IMR-90 (cell line): ENCODE data around the gene ZNF322. TPM values are rescaled to one million over a fixed set of nuclear protein-coding genes. Genes with fewer than 3 reads are reported as not detected.
A peak's percentile ranks its signal among the peaks of the same experiment; 100 is the strongest.

Source experiments
- ATAC-seq: fragments of 200-7000 bp; cut with Tn5 transposase; 2 replicates; pipeline ENCODE4 v1.9.1; 2020; ENCODE audit warnings: low read depth, mild to moderate bottlenecking, moderate library complexity
- BruUV-seq: library from RNA; stranded (reverse); fragments of 400-500 nt; replicated peaks from 2 replicates; lab custom pipeline; 2021; lab: Mats Ljungman, UMichigan
- CTCF ChIA-PET: fragments of 300-600 bp; formaldehyde crosslinking; extraction: SDS; loops from one replicate; lab custom pipeline; 2021; ENCODE audit warnings: antibody characterized with exemption; lab: Yijun Ruan, JAX
- POLR2A ChIA-PET: fragments of 300-600 bp; sonication (Branson Sonifier 250); formaldehyde crosslinking; loops from one replicate; lab custom pipeline; 2022; ENCODE audit warnings: antibody characterized with exemption; ENCODE audit not compliant: unreplicated experiment; lab: Charles Lee
- DNase-seq: peaks from one replicate; pipeline ENCODE4 v3.0.0; 2013
- H2AFZ ChIP-seq: replicated peaks from 2 replicates; pipeline ENCODE3; 2013; ENCODE audit warnings: low read length, mild to moderate bottlenecking; ENCODE audit not compliant: poor library complexity
- H2AK5ac ChIP-seq: 2 replicates; pipeline ENCODE4 v1.6.1; 2013; ENCODE audit warnings: low read depth, low read length, inconsistent platforms
- H2AK9ac ChIP-seq: replicated peaks from 2 replicates; pipeline ENCODE3; 2013; ENCODE audit warnings: mild to moderate bottlenecking, low read depth, low read length, moderate library complexity; ENCODE audit not compliant: poor library complexity
- H2BK120ac ChIP-seq: 2 replicates; pipeline ENCODE4 v1.6.1; 2013; ENCODE audit warnings: low read depth, low read length, inconsistent platforms
- H2BK15ac ChIP-seq: 3 replicates; pipeline ENCODE4 v1.6.1; 2013; ENCODE audit warnings: low read depth, low read length, inconsistent platforms
- H2BK20ac ChIP-seq: 2 replicates; pipeline ENCODE4 v1.6.1; 2013; ENCODE audit warnings: low read depth, mild to moderate bottlenecking, inconsistent platforms, low read length, moderate library complexity
- H2BK5ac ChIP-seq: 2 replicates; pipeline ENCODE4 v1.6.1; 2013; ENCODE audit warnings: mild to moderate bottlenecking, low read depth, low read length, inconsistent platforms; ENCODE audit not compliant: poor library complexity, severe bottlenecking
- H3K14ac ChIP-seq: replicated peaks from 2 replicates; pipeline ENCODE4 v1.6.1; 2013; ENCODE audit warnings: low read depth, low read length, inconsistent platforms
- H3K18ac ChIP-seq: 2 replicates; pipeline ENCODE4 v1.6.1; 2013; ENCODE audit warnings: low read depth, low read length, control low read depth
- H3K23ac ChIP-seq: 2 replicates; pipeline ENCODE4 v1.6.1; 2013; ENCODE audit warnings: low read depth, low read length, inconsistent platforms
- H3K27ac ChIP-seq: 2 replicates; pipeline ENCODE4 v1.5.1; 2013; ENCODE audit warnings: mild to moderate bottlenecking, control low read depth, low read length; ENCODE audit not compliant: insufficient read depth
- H3K27me3 ChIP-seq: 2 replicates; pipeline ENCODE4 v1.6.1; 2013; ENCODE audit warnings: low read length; ENCODE audit not compliant: control insufficient read depth, insufficient read depth
- H3K36me3 ChIP-seq: 2 replicates; pipeline ENCODE4 v1.6.1; 2013; ENCODE audit warnings: low read length, mixed read lengths; ENCODE audit not compliant: control insufficient read depth, insufficient read depth
- H3K4ac ChIP-seq: 2 replicates; pipeline ENCODE4 v1.6.1; 2013; ENCODE audit warnings: low read depth, low read length, inconsistent platforms
- H3K4me1 ChIP-seq: 2 replicates; pipeline ENCODE4 v1.6.1; 2013; ENCODE audit warnings: low read length, mixed read lengths; ENCODE audit not compliant: control insufficient read depth, insufficient read depth
- H3K4me2 ChIP-seq: 2 replicates; pipeline ENCODE4 v1.6.1; 2013; ENCODE audit warnings: low read depth, mild to moderate bottlenecking, control low read depth, low read length, moderate library complexity
- H3K4me3 ChIP-seq: 2 replicates; pipeline ENCODE4 v1.5.1; 2013; ENCODE audit warnings: low read depth, mild to moderate bottlenecking, control low read depth, low read length, moderate library complexity; ENCODE audit not compliant: insufficient read depth
- H3K56ac ChIP-seq: 2 replicates; pipeline ENCODE4 v1.6.1; 2013; ENCODE audit warnings: low read length, inconsistent platforms; ENCODE audit not compliant: insufficient read depth; ENCODE audit errors: extremely low read depth
- H3K79me1 ChIP-seq, 2 experiments: 2 replicates each; pipeline ENCODE4 v1.6.1; 2013; ENCODE audit warnings: low read length in 2 of 2, inconsistent platforms in 1 of 2, low read depth in 1 of 2
- H3K9ac ChIP-seq: 2 replicates; pipeline ENCODE4 v1.6.1; 2013; ENCODE audit warnings: low read depth, low read length, control low read depth
- H3K9me1 ChIP-seq: 2 replicates; pipeline ENCODE4 v1.6.1; 2013; ENCODE audit warnings: low read length, inconsistent platforms; ENCODE audit not compliant: insufficient read depth
- H3K9me3 ChIP-seq: 2 replicates; pipeline ENCODE4 v1.6.1; 2013; ENCODE audit warnings: low read length; ENCODE audit not compliant: control insufficient read depth, insufficient read depth
- H4K20me1 ChIP-seq: 2 replicates; pipeline ENCODE4 v1.6.1; 2013; ENCODE audit warnings: low read length, inconsistent platforms; ENCODE audit not compliant: insufficient read depth
- H4K5ac ChIP-seq: 2 replicates; pipeline ENCODE4 v1.6.1; 2013; ENCODE audit warnings: mild to moderate bottlenecking, low read depth, low read length, control low read depth
- H4K8ac ChIP-seq, 2 experiments: 2 replicates each; pipeline ENCODE4 v1.6.1; 2013; ENCODE audit warnings: low read depth in 2 of 2, low read length in 2 of 2, control low read depth in 1 of 2, inconsistent platforms in 1 of 2
- H4K91ac ChIP-seq: 2 replicates; pipeline ENCODE4 v1.6.1; 2013; ENCODE audit warnings: low read depth, low read length, inconsistent platforms; ENCODE audit not compliant: insufficient read depth
- BHLHE40 ChIP-seq: fragments of 150-350 bp; IDR thresholded peaks from 2 replicates; pipeline ENCODE4 v1.6.1; 2016; ENCODE audit warnings: mild to moderate bottlenecking, low read depth, low read length
- CHD1 ChIP-seq: IDR thresholded peaks from 2 replicates; pipeline ENCODE4 v1.6.1; 2012; ENCODE audit warnings: low read depth, low read length, improper control_type of control experiment
- FOS ChIP-seq: fragments of 150-350 bp; IDR thresholded peaks from 2 replicates; pipeline ENCODE4 v1.6.1; 2016; ENCODE audit warnings: low read depth, low read length
- MXI1 ChIP-seq: IDR thresholded peaks from 2 replicates; pipeline ENCODE4 v1.6.1; 2012; ENCODE audit warnings: low read depth, mild to moderate bottlenecking, low read length, moderate library complexity, borderline replicate concordance
- NFE2L2 ChIP-seq: fragments of 150-350 bp; IDR thresholded peaks from 2 replicates; pipeline ENCODE4 v1.6.1; 2016; ENCODE audit warnings: low read depth, mild to moderate bottlenecking, low read length
- RCOR1 ChIP-seq: IDR thresholded peaks from 2 replicates; pipeline ENCODE4 v1.6.1; 2012; ENCODE audit warnings: mild to moderate bottlenecking, low read length, improper control_type of control experiment; ENCODE audit not compliant: insufficient replicate concordance
- SMC3 ChIP-seq: fragments of 150-350 bp; IDR thresholded peaks from 2 replicates; pipeline ENCODE4 v1.6.1; 2016; ENCODE audit warnings: low read depth, mild to moderate bottlenecking, antibody characterized with exemption, low read length, moderate library complexity
- WGBS, 2 experiments: methylation state at CpG; one replicate each; pipeline versions ENCODE4 v1.1.5 to v1.1.7; 2013; ENCODE audit warnings: missing lambda C conversion rate in 2 of 2; ENCODE audit not compliant: insufficient read length in 1 of 2; ENCODE audit errors: extremely low coverage in 2 of 2; 5-methylcytosine and 5-hydroxymethylcytosine counted together
- dilution Hi-C: fragments of 300-500 bp; cut with HindIII; formaldehyde crosslinking; loops from one replicate; pipeline ENCODE4 v1.14.3; 2018; ENCODE audit warnings: low sequenced_read_pairs; ENCODE audit not compliant: unreplicated experiment
- in situ Hi-C: fragments of 300-500 bp; cut with MboI; formaldehyde crosslinking; loops from 3 replicates; pipeline ENCODE4 v1.14.3; 2019; ENCODE audit warnings: low sequenced_read_pairs, inconsistent platforms, mixed read lengths
- intact Hi-C: fragments of 100-400 bp; cut with micrococcal nuclease; formaldehyde crosslinking; loops from 2 replicates; pipeline ENCODE4 v1.10.0; 2022
- polyA plus RNA-seq, 3 experiments: library from polyadenylated mRNA; depleted of rRNA; stranded (reverse); fragments of >200 nt; gene quantifications; 2 replicates each; pipeline ENCODE4 v1.2.3, GENCODE V29; 2012; ENCODE audit warnings: low replicate concordance in 1 of 3
- total RNA-seq: library from RNA; depleted of rRNA; stranded (reverse); fragments of >200 nt; gene quantifications from 2 replicates; pipeline ENCODE4 v1.2.3, GENCODE V29; 2012
- TF ChIP-seq, protein P1 (sequence below): fragments of 150-350 bp; IDR thresholded peaks from 2 replicates; pipeline ENCODE4 v1.6.1; 2016; ENCODE audit warnings: low read depth, mild to moderate bottlenecking, low read length, moderate library complexity, borderline replicate concordance

Gene ZNF322
- total and polyA plus RNA-seq, 2 of the 4 experiments (the other 2 are of a cell fraction) = 5.3 to 23.3 TPM

DNA sequence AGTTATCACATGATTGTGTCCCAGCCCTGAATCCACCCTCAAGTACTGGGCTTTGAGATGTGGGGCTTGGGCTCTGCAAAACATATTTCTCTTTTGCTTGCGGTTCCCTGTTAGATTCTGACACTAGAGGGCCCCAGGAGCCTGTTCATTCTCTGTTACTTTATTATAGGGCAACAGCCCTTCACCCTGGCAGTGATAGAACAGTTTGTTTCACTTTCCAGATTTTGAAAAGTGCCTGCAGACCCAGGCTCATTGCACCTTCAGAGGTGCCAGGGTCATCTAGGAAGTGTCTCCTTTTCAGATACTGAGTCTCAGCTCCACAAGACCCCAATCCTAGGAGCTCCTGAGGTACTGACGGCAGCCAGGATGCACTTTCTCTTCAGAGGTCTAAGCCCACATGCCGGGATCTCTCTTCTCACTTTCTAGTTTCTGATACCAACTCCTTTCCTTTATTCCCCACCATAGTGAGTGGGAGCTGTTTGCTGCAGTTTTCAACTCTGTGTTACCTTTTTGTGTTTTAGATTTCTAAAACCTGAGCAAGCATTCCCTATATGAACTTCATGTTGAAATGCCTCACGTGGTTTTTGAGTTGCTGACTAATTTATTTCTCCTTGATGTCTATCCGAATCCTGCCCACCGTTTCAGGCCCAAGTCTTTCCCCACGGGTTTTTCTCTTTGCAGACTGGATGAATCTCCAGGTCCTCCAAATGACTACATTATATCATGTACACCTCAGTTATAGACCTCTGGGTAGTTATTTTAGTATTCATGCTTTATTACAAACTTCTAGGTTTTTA is 51.9 kb downstream of the ZNF322 start (continued):
- TF ChIP-seq CHD1 (no peak), FOS (no peak)

DNA sequence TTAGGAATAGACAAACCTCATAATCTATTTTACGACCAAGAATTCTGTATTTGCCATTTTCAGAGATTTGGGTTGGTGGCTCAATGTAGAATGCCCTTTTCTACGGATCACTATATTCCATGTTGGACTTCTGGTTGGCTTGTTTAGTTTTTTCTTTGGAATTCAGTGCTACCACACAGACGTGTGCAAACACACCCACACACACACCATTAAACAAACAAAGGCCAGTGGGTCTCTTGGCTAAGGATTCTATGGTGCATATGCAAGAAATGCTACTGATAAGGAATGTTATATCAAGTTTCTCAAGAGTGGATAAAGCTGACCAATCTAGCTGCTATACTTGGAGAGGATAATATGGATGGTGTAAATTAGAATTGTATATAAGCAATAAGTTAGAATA is 54.7 kb downstream of the ZNF322 start:
- intact Hi-C loops = no loop called here
- no peak overlapping the region for H4K91ac ChIP-seq

More for the DNA sequence above, 54.7 kb downstream of the ZNF322 start:
- no peak overlapping the region for H2BK15ac ChIP-seq
- TF ChIP-seq RCOR1 (no peak), SMC3 (no peak), BHLHE40 (peak; percentile 89), NFE2L2 (no peak), MXI1 (no peak)
- TF ChIP-seq, protein P1, sequence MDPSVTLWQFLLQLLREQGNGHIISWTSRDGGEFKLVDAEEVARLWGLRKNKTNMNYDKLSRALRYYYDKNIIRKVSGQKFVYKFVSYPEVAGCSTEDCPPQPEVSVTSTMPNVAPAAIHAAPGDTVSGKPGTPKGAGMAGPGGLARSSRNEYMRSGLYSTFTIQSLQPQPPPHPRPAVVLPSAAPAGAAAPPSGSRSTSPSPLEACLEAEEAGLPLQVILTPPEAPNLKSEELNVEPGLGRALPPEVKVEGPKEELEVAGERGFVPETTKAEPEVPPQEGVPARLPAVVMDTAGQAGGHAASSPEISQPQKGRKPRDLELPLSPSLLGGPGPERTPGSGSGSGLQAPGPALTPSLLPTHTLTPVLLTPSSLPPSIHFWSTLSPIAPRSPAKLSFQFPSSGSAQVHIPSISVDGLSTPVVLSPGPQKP = no peak
- H2AFZ ChIP-seq = no peak overlapping the region
- H3K9ac ChIP-seq = no peak overlapping the region
- no peaks in the 10 kb centered on the region for H3K36me3 ChIP-seq
- H3K56ac ChIP-seq = no peak overlapping the region
- H3K4ac ChIP-seq = no peak overlapping the region
- H3K79me1 ChIP-seq = no peaks in the 10 kb centered on the region
- DNase-seq (peak; percentile 34), ATAC-seq (no peak)
- H3K18ac ChIP-seq = no peak overlapping the region
- no peaks in the 10 kb centered on the region for H3K9me3 ChIP-seq
- in situ Hi-C loops (loop anchor here (5.0 kb wide), 1 partner anchor 478 kb away; no protein-coding TSS in a partner anchor), dilution Hi-C loops (no loop called here)
- no peak overlapping the region for H2BK120ac ChIP-seq
- no CpG with 5 or more reads among the region's 3 CpGs for WGBS, 2 experiments
- POLR2A ChIA-PET = no interaction called here
- H3K23ac ChIP-seq = no peak overlapping the region
- H3K4me2 ChIP-seq = no peak overlapping the region
- no peak overlapping the region for H2AK5ac ChIP-seq
- CTCF ChIA-PET = no interaction called here
- no peaks in the 10 kb centered on the region for H3K9me1 ChIP-seq
- no peak overlapping the region for H4K5ac ChIP-seq
- H3K27me3 ChIP-seq = peaks cover 2% of the 10 kb centered on the region
- BruUV-seq = no TSS peak
- no peaks in the 10 kb centered on the region for H3K4me1 ChIP-seq
- H2BK20ac ChIP-seq = no peak overlapping the region
- no peak overlapping the region for H3K27ac ChIP-seq
- H3K14ac ChIP-seq = no peak overlapping the region
- no peak overlapping the region for H3K4me3 ChIP-seq
- H4K8ac ChIP-seq = no peak overlapping the region
- H2AK9ac ChIP-seq = no peak overlapping the region
- no peaks in the 10 kb centered on the region for H4K20me1 ChIP-seq
- H2BK5ac ChIP-seq = no peak overlapping the region
